PC-9 (cell line): ENCODE measurements around the gene MYH11. TPM values are rescaled to one million over a fixed set of nuclear protein-coding genes. Genes with fewer than 3 reads are reported as not detected.

Source experiments
- Bru-seq: library from RNA; stranded (reverse); fragments of 400-500 nt; gene quantifications from one replicate; lab custom pipeline; 2021; lab: Mats Ljungman, UMichigan
- BruChase-seq, 2 experiments: library from RNA; stranded (reverse); fragments of 400-500 nt; gene quantifications; one replicate each; lab custom pipeline; 2021; lab: Mats Ljungman, UMichigan
- BruUV-seq: library from RNA; stranded (reverse); fragments of 400-500 nt; replicated peaks from 2 replicates; lab custom pipeline; 2021; lab: Mats Ljungman, UMichigan
- CTCF ChIA-PET: fragments of 300-600 bp; sonication (Branson Sonifier 250); formaldehyde crosslinking; loops from one replicate; lab custom pipeline; 2022; ENCODE audit warnings: antibody characterized with exemption; lab: Charles Lee
- POLR2A ChIA-PET: fragments of 300-600 bp; sonication (Branson Sonifier 250); formaldehyde crosslinking; loops from one replicate; lab custom pipeline; 2022; ENCODE audit warnings: antibody characterized with exemption; ENCODE audit not compliant: unreplicated experiment; lab: Charles Lee
- DNase-seq, 2 experiments: peaks; one replicate each; pipeline versions ENCODE4 v3.0.0 to v3.0.0-alpha.2; 2015 to 2022; ENCODE audit warnings: mixed read lengths in 1 of 2
- H2AFZ ChIP-seq: fragments of 200-600 bp; sonication (generic); 2 replicates; pipeline ENCODE4 v1.8.1; 2017; ENCODE audit warnings: antibody characterized with exemption
- H3F3A ChIP-seq: fragments of 200-600 bp; sonication (generic); 2 replicates; pipeline ENCODE4 v1.8.1; 2017; ENCODE audit warnings: antibody characterized with exemption, mild to moderate bottlenecking, low read depth; ENCODE audit not compliant: insufficient read depth
- H3K27ac ChIP-seq: fragments of 200-600 bp; sonication (generic); 2 replicates; pipeline ENCODE4 v1.6.1; 2016; ENCODE audit warnings: mixed run types
- H3K27me3 ChIP-seq: fragments of 200-600 bp; sonication (generic); 2 replicates; pipeline ENCODE4 v1.6.1; 2016; ENCODE audit warnings: low read depth, mixed run types; ENCODE audit not compliant: insufficient read depth
- H3K36me3 ChIP-seq: fragments of 200-600 bp; sonication (generic); 2 replicates; pipeline ENCODE4 v1.6.1; 2016; ENCODE audit warnings: low read depth, mixed run types
- H3K4me1 ChIP-seq: fragments of 200-600 bp; sonication (generic); replicated peaks from 2 replicates; pipeline ENCODE4 v1.6.1; 2016; ENCODE audit warnings: mixed run types; ENCODE audit not compliant: insufficient read depth
- H3K4me2 ChIP-seq: fragments of 200-600 bp; sonication (generic); 2 replicates; pipeline ENCODE4 v1.6.1; 2017; ENCODE audit warnings: mixed run types
- H3K4me3 ChIP-seq: fragments of 200-600 bp; sonication (generic); 2 replicates; pipeline ENCODE4 v1.6.1; 2016; ENCODE audit warnings: mixed run types
- H3K79me2 ChIP-seq: fragments of 200-600 bp; sonication (generic); 2 replicates; pipeline ENCODE4 v1.6.1; 2017; ENCODE audit warnings: low read depth, mixed run types
- H3K9me2 ChIP-seq: fragments of 200-600 bp; sonication (generic); 2 replicates; pipeline ENCODE4 v1.8.1; 2017; ENCODE audit warnings: mild to moderate bottlenecking; ENCODE audit not compliant: insufficient read depth
- H3K9me3 ChIP-seq: fragments of 200-600 bp; sonication (generic); 2 replicates; pipeline ENCODE4 v1.8.1; 2016; ENCODE audit warnings: low read depth; ENCODE audit not compliant: insufficient read depth
- H4K20me1 ChIP-seq: fragments of 200-600 bp; sonication (generic); 2 replicates; pipeline ENCODE4 v1.8.1; 2017; ENCODE audit not compliant: insufficient read depth
- EZH2 ChIP-seq: fragments of 200-600 bp; sonication (generic); IDR thresholded peaks from 2 replicates; pipeline ENCODE4 v1.8.0; 2017; ENCODE audit warnings: antibody characterized with exemption, low read depth
- intact Hi-C: fragments of 100-400 bp; cut with micrococcal nuclease; formaldehyde crosslinking; loops from one replicate; pipeline ENCODE4 v1.10.0; 2022; ENCODE audit not compliant: unreplicated experiment
- long read RNA-seq: library from polyadenylated mRNA; stranded (forward); transcript quantifications from one replicate; pipeline ENCODE4 v2.0.0, GENCODE V29; 2022
- total RNA-seq: library from RNA; stranded (reverse); gene quantifications from 2 replicates; pipeline ENCODE4 v1.2.3, GENCODE V29; 2021
- TF ChIP-seq, protein P1 (sequence below): fragments of 200-600 bp; sonication (generic); conservative IDR thresholded peaks from 2 replicates; pipeline ENCODE4 v1.6.1; 2017; ENCODE audit warnings: mixed run types, antibody characterized with exemption, mild to moderate bottlenecking, moderate library complexity

Gene MYH11
- total RNA-seq (0.11 and 0.43 TPM in 2 replicates), Bru-seq, nascent RNA (percentile 10 among the genes with signal in this experiment), BruChase-seq, experiment 1, labeled RNA remaining after a 2-hour chase (percentile 18 among the genes with signal in this experiment), BruChase-seq, experiment 2, labeled RNA remaining after a 6-hour chase (percentile 12 among the genes with signal in this experiment)
- long read RNA-seq, partial matches to known transcripts, result 4 of 25 reads
- long read RNA-seq, other reads (novel, unspliced or antisense), result 21 of 25 reads

DNA sequence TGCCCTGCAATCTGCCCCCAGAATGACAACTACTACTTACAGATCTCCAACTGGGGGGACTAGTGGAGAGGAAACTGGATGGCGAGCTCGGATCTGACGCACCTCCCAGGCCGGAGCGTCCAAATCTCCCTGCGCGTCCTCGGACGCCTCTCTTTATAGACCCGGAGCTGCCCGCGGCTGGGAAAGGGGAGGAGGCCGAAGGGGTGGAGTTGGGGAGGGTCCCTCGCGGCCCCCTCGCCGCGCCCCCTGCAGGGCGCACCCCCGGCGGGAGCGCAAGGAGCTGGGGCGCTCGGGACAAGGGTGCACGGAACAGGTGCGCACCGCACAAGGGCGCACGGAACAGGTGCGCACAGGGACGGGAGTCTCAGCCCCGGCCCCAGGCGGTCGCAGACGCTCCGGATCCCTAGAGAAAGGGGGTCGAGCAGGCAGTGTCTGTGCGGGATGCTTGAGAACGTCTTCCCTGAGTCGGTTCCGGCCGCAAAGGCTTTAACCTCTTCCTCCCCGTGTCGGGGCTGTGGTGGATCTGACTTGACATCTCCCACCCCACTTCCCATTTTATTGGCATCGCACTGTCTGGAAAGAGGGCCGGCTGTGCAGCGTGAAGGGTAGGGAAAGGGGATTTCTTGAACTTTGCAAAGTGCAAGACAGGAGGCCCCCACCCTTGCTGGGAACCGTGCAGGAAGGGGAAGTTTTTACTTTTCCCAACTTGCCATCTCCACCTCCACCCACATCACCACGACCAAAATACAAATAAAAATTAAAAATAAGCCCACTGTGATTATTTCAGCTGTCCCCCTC, at the start of gene MYH11:
Gene MYH11 (minus strand): TSS at position 128 of the 798 bp plus-strand sequence. CDS start 18,776 bp downstream, outside the sequence.
- Histone ChIP-seq H3K79me2 (no peaks in the 10 kb centered on the region), H4K20me1 (no peaks in the 10 kb centered on the region), H3K4me1 (no peaks in the 10 kb centered on the region), H2AFZ (no peak within 1 kb of the TSS), H3K4me3 (no peak within 1 kb of the TSS), H3K27me3 (no peaks in the 10 kb centered on the region), H3K9me2 (no peaks in the 10 kb centered on the region), H3K27ac (no peak within 1 kb of the TSS), H3K36me3 (no peaks in the 10 kb centered on the region), H3K9me3 (no peaks in the 10 kb centered on the region), H3K4me2 (no peak within 1 kb of the TSS), H3F3A (no peaks in the 10 kb centered on the region)
- POLR2A ChIA-PET, result no interaction called here
- no peak for DNase-seq
- CTCF ChIA-PET, result no interaction called here
- intact Hi-C loops, result no loop called here
- TF ChIP-seq EZH2, result no peak
- no TSS peak for BruUV-seq

DNA sequence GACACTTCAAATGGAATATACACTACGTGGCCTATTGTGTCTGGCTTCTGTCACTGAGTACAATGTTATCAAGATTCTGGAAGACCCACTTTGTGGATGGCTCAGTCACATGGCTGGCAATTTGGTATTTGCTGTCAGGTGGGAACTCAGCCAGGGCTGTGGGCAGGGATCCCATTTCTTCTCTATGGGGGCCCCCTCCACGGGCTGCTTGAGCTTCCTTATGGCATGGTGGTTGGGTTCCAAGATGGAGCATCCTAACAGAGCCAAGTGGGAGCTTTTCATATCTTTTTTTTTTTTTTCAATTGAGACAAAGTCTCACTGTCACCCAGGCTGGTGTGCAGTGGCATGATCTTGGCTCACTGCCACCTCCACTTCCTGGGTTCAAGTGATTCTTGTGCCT, 49.6 kb upstream of the MYH11 start:
- no peak overlapping the region for H2AFZ ChIP-seq
- TF ChIP-seq, protein P1, sequence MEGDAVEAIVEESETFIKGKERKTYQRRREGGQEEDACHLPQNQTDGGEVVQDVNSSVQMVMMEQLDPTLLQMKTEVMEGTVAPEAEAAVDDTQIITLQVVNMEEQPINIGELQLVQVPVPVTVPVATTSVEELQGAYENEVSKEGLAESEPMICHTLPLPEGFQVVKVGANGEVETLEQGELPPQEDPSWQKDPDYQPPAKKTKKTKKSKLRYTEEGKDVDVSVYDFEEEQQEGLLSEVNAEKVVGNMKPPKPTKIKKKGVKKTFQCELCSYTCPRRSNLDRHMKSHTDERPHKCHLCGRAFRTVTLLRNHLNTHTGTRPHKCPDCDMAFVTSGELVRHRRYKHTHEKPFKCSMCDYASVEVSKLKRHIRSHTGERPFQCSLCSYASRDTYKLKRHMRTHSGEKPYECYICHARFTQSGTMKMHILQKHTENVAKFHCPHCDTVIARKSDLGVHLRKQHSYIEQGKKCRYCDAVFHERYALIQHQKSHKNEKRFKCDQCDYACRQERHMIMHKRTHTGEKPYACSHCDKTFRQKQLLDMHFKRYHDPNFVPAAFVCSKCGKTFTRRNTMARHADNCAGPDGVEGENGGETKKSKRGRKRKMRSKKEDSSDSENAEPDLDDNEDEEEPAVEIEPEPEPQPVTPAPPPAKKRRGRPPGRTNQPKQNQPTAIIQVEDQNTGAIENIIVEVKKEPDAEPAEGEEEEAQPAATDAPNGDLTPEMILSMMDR, result no peak
- TF ChIP-seq EZH2, result no peak
- no peaks in the 10 kb centered on the region for H3K27me3 ChIP-seq
- no peak overlapping the region for H3K4me3 ChIP-seq
- no TSS peak for BruUV-seq
- ChIA-PET POLR2A (no interaction called here), CTCF (interaction anchor here (0.8 kb wide), 1 partner anchor 31 kb away, joined by 6 read pairs; no protein-coding TSS in a partner anchor)
- H3K79me2 ChIP-seq, result no peaks in the 10 kb centered on the region
- H3K27ac ChIP-seq, result no peak overlapping the region
- peaks cover 8% of the 10 kb centered on the region for H3K4me1 ChIP-seq
- H3F3A ChIP-seq, result 0 out of 2 replicates have a peak, but pooled peaks cover 5% of the 10 kb centered on the region
- no peak for DNase-seq
- intact Hi-C loops, result no loop called here
- H4K20me1 ChIP-seq, result no peaks in the 10 kb centered on the region
- no peaks in the 10 kb centered on the region for H3K9me3 ChIP-seq
- no peak overlapping the region for H3K4me2 ChIP-seq
- no peaks in the 10 kb centered on the region for H3K9me2 ChIP-seq
- H3K36me3 ChIP-seq, result no peaks in the 10 kb centered on the region

DNA sequence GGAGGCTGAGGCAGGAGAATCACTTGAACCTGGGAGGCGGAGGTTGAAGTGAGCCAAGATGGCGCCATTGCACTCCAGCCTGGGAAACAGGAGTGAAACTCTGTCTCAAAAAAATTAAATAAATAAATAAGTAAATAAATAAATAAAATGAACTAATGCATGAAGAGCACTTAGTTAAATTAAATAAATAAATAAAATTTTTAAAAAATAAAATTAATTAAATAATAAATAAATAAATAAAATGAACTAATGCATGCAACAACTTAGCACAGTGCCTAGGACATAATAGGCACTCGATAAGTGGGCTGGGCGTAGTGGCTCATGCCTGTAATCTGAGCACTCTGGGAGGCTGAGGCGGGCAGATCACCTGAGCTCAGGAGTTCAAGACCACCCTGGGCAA, 47.1 kb upstream of the MYH11 start:
- H3K79me2 ChIP-seq, result no peaks in the 10 kb centered on the region
- peaks cover 27% of the 10 kb centered on the region for H3F3A ChIP-seq
- no peaks in the 10 kb centered on the region for H3K36me3 ChIP-seq
- intact Hi-C loops, result no loop called here
- no peak overlapping the region for H3K27ac ChIP-seq
- no peak overlapping the region for H3K4me3 ChIP-seq
- no peak overlapping the region for H3K4me2 ChIP-seq
- TF ChIP-seq, protein P1, result no peak
- TF ChIP-seq EZH2, result no peak
- ChIA-PET CTCF (no interaction called here), POLR2A (no interaction called here)
- H3K9me3 ChIP-seq, result no peaks in the 10 kb centered on the region
- H2AFZ ChIP-seq, result no peak overlapping the region
- H3K27me3 ChIP-seq, result no peaks in the 10 kb centered on the region
- H4K20me1 ChIP-seq, result no peaks in the 10 kb centered on the region
- DNase-seq, result no peak
- peaks cover 31% of the 10 kb centered on the region for H3K4me1 ChIP-seq
- BruUV-seq, result no TSS peak
- no peaks in the 10 kb centered on the region for H3K9me2 ChIP-seq
